HTERT RPE-1 (cell line): ENCODE data around the gene AIFM2.

ENCODE experiments used
- in situ Hi-C: fragments of 300-500 bp; cut with MboI; formaldehyde crosslinking; loops from 4 replicates; pipeline ENCODE4 v1.14.3; 2020; ENCODE audit warnings: low sequenced_read_pairs

The AIFM2 gene

GRCh38 chr10:70146489-70147258 lies 14.0 kb upstream of the AIFM2 start, which contains the start of gene TYSND1:
TYSND1 (minus strand) TSS chr10:70146700; CDS start chr10:70146586, 114 bp downstream.
- in situ Hi-C loops: no loop called here

GRCh38 chr10:70145666-70146488 lies 13.3 kb upstream of the AIFM2 start:
- in situ Hi-C loops: no loop called here

GRCh38 chr10:70145166-70145665 lies 12.6 kb upstream of the AIFM2 start:
- in situ Hi-C loops: no loop called here

- in situ Hi-C loops: no loop called here
These were observed 11.9 kb upstream of the AIFM2 start for GRCh38 chr10:70144372-70145110.

- in situ Hi-C loops: no loop called here
These were observed 9.9 kb upstream of the AIFM2 start for GRCh38 chr10:70142555-70142954.

- in situ Hi-C loops: no loop called here
These were observed 7.7 kb upstream of the AIFM2 start for GRCh38 chr10:70140297-70140696.

- in situ Hi-C loops: no loop called here
These were observed 7.3 kb upstream of the AIFM2 start for GRCh38 chr10:70139997-70140250.

- in situ Hi-C loops: no loop called here
These were observed 6.7 kb upstream of the AIFM2 start for GRCh38 chr10:70139151-70139996.

- in situ Hi-C loops: no loop called here
These were observed 5.6 kb upstream of the AIFM2 start for GRCh38 chr10:70137927-70138883.

- in situ Hi-C loops: no loop called here
These were observed 4.5 kb upstream of the AIFM2 start for GRCh38 chr10:70137135-70137534.

GRCh38 chr10:70135684-70136083 lies 3.1 kb upstream of the AIFM2 start:
- in situ Hi-C loops: no loop called here

- in situ Hi-C loops: no loop called here
These were observed 2.4 kb upstream of the AIFM2 start for GRCh38 chr10:70135046-70135445.

GRCh38 chr10:70131560-70131937 lies 1.1 kb downstream of the AIFM2 start:
- in situ Hi-C loops: no loop called here

- in situ Hi-C loops: no loop called here
These were observed 1.6 kb downstream of the AIFM2 start for GRCh38 chr10:70130878-70131559.

GRCh38 chr10:70126700-70127395 lies 5.8 kb downstream of the AIFM2 start:
- in situ Hi-C loops: no loop called here

GRCh38 chr10:70125918-70126552 lies 6.6 kb downstream of the AIFM2 start:
- in situ Hi-C loops: no loop called here

- in situ Hi-C loops: no loop called here
These were observed 7.7 kb downstream of the AIFM2 start for GRCh38 chr10:70124918-70125317.

- in situ Hi-C loops: no loop called here
These were observed 8.2 kb downstream of the AIFM2 start for GRCh38 chr10:70124415-70124814.
